Thymus (tissue), 11 donors: ENCODE measurements around the gene SNX30. TPM values are rescaled to one million over a fixed set of nuclear protein-coding genes. Genes with fewer than 3 reads are reported as not detected.

Experiments used
- DNase-seq, 9 donors: peaks; one replicate each; pipeline ENCODE4 v3.0.0-alpha.2; 2013; ENCODE audit warnings: low spot score in 9 of 9, low read depth in 6 of 9, missing footprints in 1 of 9
- H3K27ac ChIP-seq, 2 donors: one replicate each; pipeline ENCODE4 v1.5.1; 2013; ENCODE audit warnings: control low read depth in 1 of 2, low read depth in 1 of 2, low read length in 1 of 2, mild to moderate bottlenecking in 1 of 2, moderate library complexity in 1 of 2
- H3K27me3 ChIP-seq, 2 donors: one replicate each; pipeline ENCODE4 v1.5.1; 2013; ENCODE audit warnings: low read length in 1 of 2; ENCODE audit not compliant: control insufficient read depth in 2 of 2, insufficient read depth in 1 of 2
- H3K36me3 ChIP-seq, 2 donors: one replicate each; pipeline ENCODE4 v1.5.1; 2013; ENCODE audit warnings: low read length in 1 of 2, mild to moderate bottlenecking in 1 of 2, moderate library complexity in 1 of 2; ENCODE audit not compliant: control insufficient read depth in 2 of 2, insufficient read depth in 2 of 2
- H3K4me1 ChIP-seq, 2 donors: one replicate each; pipeline ENCODE4 v1.5.1; 2013; ENCODE audit warnings: low read length in 2 of 2; ENCODE audit not compliant: control insufficient read depth in 2 of 2, insufficient read depth in 2 of 2
- H3K4me3 ChIP-seq, 2 donors: one replicate each; pipeline ENCODE4 v1.5.1; 2013; ENCODE audit warnings: low read length in 2 of 2, control low read depth in 1 of 2, mild to moderate bottlenecking in 1 of 2
- H3K9me3 ChIP-seq, 2 donors: one replicate each; pipeline ENCODE4 v1.5.1; 2013; ENCODE audit warnings: low read length in 1 of 2, mild to moderate bottlenecking in 1 of 2; ENCODE audit not compliant: control insufficient read depth in 2 of 2, insufficient read depth in 1 of 2
- WGBS: extraction: QIAGEN DNeasy Blood & Tissue Kit; methylation state at CpG from one replicate; pipeline ENCODE4 v1.1.7; 2013; 5-methylcytosine and 5-hydroxymethylcytosine counted together
- polyA plus RNA-seq: library from polyadenylated mRNA; stranded (reverse); fragments of 200-250 nt; gene quantifications from one replicate; pipeline ENCODE4 v1.2.3, GENCODE V29; 2013
- total RNA-seq: library from RNA; stranded (reverse); fragments of 120-200 nt; gene quantifications from one replicate; pipeline ENCODE4 v1.2.4, GENCODE V29; 2013
- donor health status: healthy.

The SNX30 gene
- total and polyA plus RNA-seq, 2 donors, result 4.2 to 4.8 TPM

DNA sequence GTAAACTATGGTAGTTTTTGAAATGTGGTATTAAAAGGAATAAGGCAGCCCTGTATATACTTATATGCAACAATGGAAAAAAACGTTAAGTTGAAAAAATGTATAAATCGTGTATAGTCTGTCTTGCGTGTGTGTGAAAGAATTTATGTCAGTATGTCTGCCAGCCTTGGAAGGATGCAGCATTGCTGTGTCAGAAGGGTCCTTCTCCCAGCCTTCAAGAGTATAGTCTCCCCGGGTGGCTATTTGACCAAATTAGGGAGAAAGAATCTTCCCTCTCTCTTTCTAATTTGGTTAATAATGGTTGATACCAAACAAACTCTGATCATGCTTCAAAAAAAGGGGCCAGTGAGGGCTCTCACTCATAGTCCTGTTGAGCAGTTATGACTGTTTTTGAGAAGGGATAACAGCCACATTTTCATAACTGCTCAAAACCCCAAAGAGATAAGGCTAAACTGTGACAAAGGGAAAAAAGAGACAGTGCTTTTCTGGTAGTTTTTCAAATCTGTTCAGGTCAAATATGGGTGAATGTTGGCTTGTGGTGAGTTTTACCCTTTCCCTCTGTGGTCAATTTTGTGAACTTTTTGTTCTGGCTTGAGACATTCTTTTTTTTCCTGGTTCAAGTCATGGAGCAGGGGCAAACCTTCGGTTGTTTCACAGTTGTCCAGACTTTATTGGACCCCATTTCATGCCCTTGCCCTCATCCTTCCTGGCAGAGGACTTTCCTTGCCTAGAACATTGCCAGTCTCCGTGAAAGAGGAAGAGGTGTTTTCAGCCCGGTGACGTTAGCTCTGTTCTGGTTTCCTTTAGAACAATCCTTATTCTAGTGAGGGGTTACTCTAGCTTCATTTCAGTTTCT is 21.0 kb downstream of the SNX30 start:
- Histone ChIP-seq H3K4me3 (no peak overlapping the region), H3K27me3 (no peaks in the 10 kb centered on the region), H3K27ac (no peak overlapping the region), H3K9me3 (no peaks in the 10 kb centered on the region), H3K36me3 (no peaks in the 10 kb centered on the region), H3K4me1 (peaks cover 0 to 3% of the 10 kb centered on the region in 2 donors)
- 62% methylated on average over 8 of the region's 8 CpGs for WGBS
- peak in 1 of 9 donors; percentile 33 for DNase-seq

GRCh38 chr9:112772215-112772509 is 21.6 kb downstream of the SNX30 start:
- no peak for DNase-seq
- H3K27me3 ChIP-seq, result no peaks in the 10 kb centered on the region
- no peaks in the 10 kb centered on the region for H3K9me3 ChIP-seq
- peaks cover 0 to 3% of the 10 kb centered on the region in 2 donors for H3K4me1 ChIP-seq
- WGBS, result 51% methylated on average over 2 of the region's 2 CpGs
- H3K4me3 ChIP-seq, result no peak overlapping the region
- H3K36me3 ChIP-seq, result no peaks in the 10 kb centered on the region
- H3K27ac ChIP-seq, result peak overlapping the region in 1 of 2 donors; percentile 32

DNA sequence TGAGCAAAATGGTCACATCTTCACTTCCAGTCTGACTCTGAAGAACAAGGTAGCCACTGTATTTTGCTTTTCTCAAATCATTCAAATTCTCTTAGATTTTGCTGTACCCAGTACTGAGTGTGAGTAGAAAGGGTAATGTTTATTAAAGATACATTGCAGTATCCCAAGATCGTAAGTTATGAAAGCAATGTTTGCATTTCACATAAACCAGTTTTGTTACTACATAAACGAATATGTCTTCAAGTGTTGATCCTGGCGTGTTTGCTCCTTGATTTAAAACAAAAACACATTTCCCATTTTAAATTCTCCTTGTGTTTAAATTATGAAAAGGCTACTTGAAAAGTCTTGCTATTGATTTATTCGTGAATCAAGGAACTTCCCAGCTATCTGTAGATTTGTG is 22.0 kb downstream of the SNX30 start:
- Histone ChIP-seq H3K27me3 (no peaks in the 10 kb centered on the region), H3K27ac (peak overlapping the region in 1 of 2 donors; percentile 32), H3K36me3 (no peaks in the 10 kb centered on the region)

DNA sequence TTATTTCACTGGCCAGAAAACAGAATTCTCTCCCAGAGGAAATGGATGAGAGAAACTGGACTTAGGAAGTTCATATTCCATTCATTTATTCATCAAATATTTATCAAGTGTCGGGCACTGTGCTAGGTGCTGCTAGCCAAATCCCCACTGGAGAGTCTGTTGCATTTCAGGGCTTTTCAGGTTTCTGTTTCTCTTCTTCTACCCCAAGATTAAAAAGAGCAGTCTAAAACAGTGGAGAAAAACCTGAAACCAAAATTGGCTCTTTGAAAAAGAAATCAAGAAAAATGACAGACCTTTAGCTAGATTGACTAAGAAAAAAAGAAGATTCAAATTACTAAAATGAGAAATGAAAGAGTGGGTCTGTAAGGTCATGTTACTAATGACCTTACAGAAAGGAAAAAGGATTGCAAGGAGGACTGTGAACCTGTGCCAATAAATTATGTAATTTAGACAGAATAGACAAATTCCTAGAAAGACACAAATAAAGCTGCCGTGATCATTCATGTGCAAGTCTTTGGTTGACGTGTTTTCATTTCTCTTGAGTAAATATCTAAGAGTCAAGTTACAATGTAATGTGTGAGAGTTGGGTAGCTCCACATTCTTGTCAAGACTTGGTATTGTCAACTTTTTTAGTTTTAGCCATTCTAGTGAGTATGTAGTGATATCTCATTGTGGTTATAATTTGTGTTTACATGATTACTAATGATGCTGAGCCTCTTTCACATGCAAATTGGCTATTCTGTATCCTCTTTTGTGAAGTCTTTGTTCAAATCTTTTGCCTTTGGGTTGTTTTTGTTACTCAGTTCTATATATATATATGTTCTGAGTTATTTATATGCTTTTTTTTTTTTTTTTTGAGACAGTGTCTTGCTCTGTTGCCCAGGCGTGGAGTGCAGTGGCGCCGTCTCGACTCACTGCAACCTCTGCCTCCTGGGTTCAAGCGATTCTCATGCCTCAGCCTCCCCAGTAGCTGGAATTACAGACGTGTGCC is 23.7 kb downstream of the SNX30 start:
- no peaks in the 10 kb centered on the region for H3K36me3 ChIP-seq
- no peak for DNase-seq
- no peak overlapping the region for H3K27ac ChIP-seq
- no peaks in the 10 kb centered on the region for H3K9me3 ChIP-seq
- no peaks in the 10 kb centered on the region for H3K27me3 ChIP-seq
- H3K4me3 ChIP-seq, result no peak overlapping the region
- H3K4me1 ChIP-seq, result peaks cover 0 to 3% of the 10 kb centered on the region in 2 donors
- WGBS, result 95% methylated on average over 9 of the region's 9 CpGs

More for the DNA sequence above, 22.0 kb downstream of the SNX30 start:
- DNase-seq, result no peak
- no peaks in the 10 kb centered on the region for H3K9me3 ChIP-seq
- H3K4me3 ChIP-seq, result no peak overlapping the region
- peaks cover 0 to 3% of the 10 kb centered on the region in 2 donors for H3K4me1 ChIP-seq
- 97% methylated on average over 4 of the region's 4 CpGs for WGBS

- Histone ChIP-seq H3K4me1 (no peaks in the 10 kb centered on the region), H3K27ac (no peak overlapping the region)
These were observed 27.4 kb downstream of the SNX30 start for GRCh38 chr9:112777914-112778313.

GRCh38 chr9:112780450-112781036 is 30.0 kb downstream of the SNX30 start:
- Histone ChIP-seq H3K9me3 (no peaks in the 10 kb centered on the region), H3K36me3 (no peaks in the 10 kb centered on the region), H3K27ac (no peak overlapping the region), H3K4me3 (no peak overlapping the region), H3K27me3 (no peaks in the 10 kb centered on the region), H3K4me1 (no peaks in the 10 kb centered on the region)
- WGBS, result 93% methylated on average over 6 of the region's 6 CpGs
- no peak for DNase-seq

More at GRCh38 chr9:112777914-112778313, 27.4 kb downstream of the SNX30 start:
- H3K4me3 ChIP-seq, result no peak overlapping the region
- H3K36me3 ChIP-seq, result no peaks in the 10 kb centered on the region
- no peaks in the 10 kb centered on the region for H3K27me3 ChIP-seq
- DNase-seq, result no peak
- H3K9me3 ChIP-seq, result no peaks in the 10 kb centered on the region

DNA sequence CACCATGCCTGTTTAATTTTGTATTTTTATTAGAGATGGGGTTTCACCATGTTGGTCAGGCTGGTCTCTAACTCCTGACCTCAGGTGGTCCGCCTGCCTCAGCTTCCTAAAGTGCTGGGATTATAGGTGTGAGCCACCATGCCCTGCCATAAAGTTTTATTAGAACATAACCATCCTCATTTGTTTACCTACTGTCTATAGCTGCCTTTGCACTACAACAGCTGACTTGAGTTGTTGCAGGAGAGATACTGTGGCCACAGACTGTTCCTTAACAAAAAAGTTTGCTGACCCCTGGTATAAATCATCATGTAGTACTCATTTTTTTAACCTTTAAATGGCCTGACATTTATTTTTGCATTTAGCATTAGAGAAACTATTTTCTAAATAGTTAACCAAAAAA is 31.7 kb downstream of the SNX30 start:
- H3K4me1 ChIP-seq, result no peaks in the 10 kb centered on the region
- H3K4me3 ChIP-seq, result no peak overlapping the region
- no peaks in the 10 kb centered on the region for H3K27me3 ChIP-seq
- 94% methylated on average over 1 of the region's 1 CpG for WGBS
- DNase-seq, result no peak
- no peak overlapping the region for H3K27ac ChIP-seq
- no peaks in the 10 kb centered on the region for H3K36me3 ChIP-seq
- no peaks in the 10 kb centered on the region for H3K9me3 ChIP-seq

DNA sequence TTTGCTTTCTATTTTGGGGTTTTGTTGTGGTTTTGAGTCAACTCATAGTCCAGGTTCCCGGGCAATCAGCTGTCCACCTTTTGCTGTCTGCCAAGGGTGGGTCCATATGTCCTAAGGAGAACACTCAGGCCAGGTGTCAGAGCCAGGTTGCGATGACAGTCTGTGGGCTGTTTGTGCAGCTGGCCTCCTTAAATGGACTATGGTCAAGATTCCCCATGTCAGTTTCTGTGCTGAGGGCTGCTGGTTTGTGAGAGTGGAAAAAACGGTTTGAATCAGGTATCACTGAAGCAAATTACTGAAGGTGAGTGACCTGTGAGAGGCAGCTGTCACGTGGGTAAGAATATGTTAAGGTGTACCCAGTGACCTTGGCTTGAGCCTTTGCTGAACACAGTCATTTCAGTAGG is 33.0 kb downstream of the SNX30 start:
- H3K4me3 ChIP-seq, result no peak overlapping the region
- no peaks in the 10 kb centered on the region for H3K9me3 ChIP-seq
- H3K27ac ChIP-seq, result no peak overlapping the region
- no peaks in the 10 kb centered on the region for H3K4me1 ChIP-seq
- no peaks in the 10 kb centered on the region for H3K36me3 ChIP-seq
- no peak for DNase-seq
- no peaks in the 10 kb centered on the region for H3K27me3 ChIP-seq
- 92% methylated on average over 4 of the region's 4 CpGs for WGBS
